NCI-H2171 (cell line): ENCODE data around the gene RTP1.
"Not testable (repeated sequence)": the region's sequence is repeated elsewhere in the genome, so short reads cannot be mapped to it uniquely, and the experiment has no call there.

Experiments used
- DNase-seq: peaks from one replicate; lab custom pipeline; 2025; lab: John Stamatoyannopoulos, UW

The RTP1 gene

GRCh38 chr3:187197335-187197649 is at the start of gene RTP1:
Gene RTP1 (plus strand): TSS chr3:187197486. CDS start chr3:187197516, 30 bp downstream.
- DNase-seq = peak; percentile 1

- no peak for DNase-seq
These were observed 47.1 kb upstream of the RTP1 start for GRCh38 chr3:187150186-187150585.

- DNase-seq = no peak
These were observed 46.7 kb upstream of the RTP1 start for GRCh38 chr3:187150599-187150998.

- no peak for DNase-seq
These were observed 35.7 kb upstream of the RTP1 start for GRCh38 chr3:187161556-187161955.

- no peak for DNase-seq
These were observed 34.9 kb upstream of the RTP1 start for GRCh38 chr3:187162265-187162953.

GRCh38 chr3:187165144-187165543 is 32.1 kb upstream of the RTP1 start:
- peak; percentile 69 for DNase-seq

- no peak for DNase-seq
These were observed 30.5 kb upstream of the RTP1 start for GRCh38 chr3:187166750-187167149.

- DNase-seq = no peak
These were observed 29.5 kb upstream of the RTP1 start for GRCh38 chr3:187167777-187168176.

GRCh38 chr3:187169231-187169960 is 27.9 kb upstream of the RTP1 start:
- DNase-seq = no peak

GRCh38 chr3:187170911-187171310 is 26.4 kb upstream of the RTP1 start:
- not testable (repeated sequence) for DNase-seq

- DNase-seq = no peak
These were observed 24.4 kb upstream of the RTP1 start for GRCh38 chr3:187172929-187173328.

- no peak for DNase-seq
These were observed 15.7 kb upstream of the RTP1 start for GRCh38 chr3:187181454-187182170.

GRCh38 chr3:187183210-187183862 is 13.9 kb upstream of the RTP1 start:
- DNase-seq = peak; percentile 67

- DNase-seq = no peak
These were observed 13.4 kb upstream of the RTP1 start for GRCh38 chr3:187183903-187184302.

- DNase-seq = no peak
These were observed 11.5 kb upstream of the RTP1 start for GRCh38 chr3:187185759-187186158.

GRCh38 chr3:187186375-187186774 is 10.9 kb upstream of the RTP1 start:
- DNase-seq = no peak

- no peak for DNase-seq
These were observed 10.4 kb upstream of the RTP1 start for GRCh38 chr3:187186801-187187421.

GRCh38 chr3:187188931-187189330 is 8.4 kb upstream of the RTP1 start:
- DNase-seq = no peak

- DNase-seq = no peak
These were observed 6.0 kb upstream of the RTP1 start for GRCh38 chr3:187191271-187191670.

- no peak for DNase-seq
These were observed 4.1 kb upstream of the RTP1 start for GRCh38 chr3:187193181-187193580.

GRCh38 chr3:187196573-187197334 is 532 bp upstream of the RTP1 start:
- peak; percentile 11 for DNase-seq
